Prostate gland (tissue), 2 donors: ENCODE results near the gene ADGRD1. TPM values are rescaled to one million over a fixed set of nuclear protein-coding genes. Genes with fewer than 3 reads are reported as not detected.

Experiments used
- DNase-seq: peaks from one replicate; pipeline ENCODE4 v3.0.0-alpha.2; 2019; ENCODE audit warnings: low spot score
- H3K27ac ChIP-seq, 2 donors: fragments of 200-600 bp; sonication (generic); 2 replicates each; pipeline ENCODE4 v1.5.1; 2017 to 2019
- H3K27me3 ChIP-seq: fragments of 200-600 bp; sonication (generic); replicated peaks from 2 replicates; pipeline ENCODE4 v1.5.1; 2019; ENCODE audit not compliant: insufficient read depth
- H3K36me3 ChIP-seq, 2 donors: fragments of 200-600 bp; sonication (generic); 1 replicate in 1 of 2; 2 replicates in 1 of 2; pipeline versions ENCODE4 v1.5.1 to v1.8.1; 2017 to 2019
- H3K4me1 ChIP-seq: fragments of 200-600 bp; sonication (generic); replicated peaks from 2 replicates; pipeline ENCODE4 v1.5.1; 2019
- H3K4me3 ChIP-seq, 2 donors: fragments of 200-600 bp; sonication (generic); 2 replicates each; pipeline ENCODE4 v1.5.1; 2017 to 2019
- H3K9me3 ChIP-seq: fragments of 200-600 bp; sonication (generic); 2 replicates; pipeline ENCODE4 v1.5.1; 2017
- POLR2A ChIP-seq: fragments of 450-650 bp; IDR thresholded peaks from one replicate; pipeline ENCODE4 v1.6.1; 2016; ENCODE audit warnings: antibody characterized with exemption, mild to moderate bottlenecking
- POLR2AphosphoS5 ChIP-seq: sonication (generic); formaldehyde crosslinking; IDR thresholded peaks from one replicate; pipeline ENCODE4 v1.6.1; 2017; ENCODE audit warnings: antibody characterized with exemption
- WGBS: methylation state at CpG from one replicate; pipeline ENCODE4 v1.1.5; 2018; 5-methylcytosine and 5-hydroxymethylcytosine counted together
- intact Hi-C: fragments of 100-400 bp; cut with DNase I; formaldehyde crosslinking; loops from one replicate; pipeline ENCODE4 v1.14.2; 2022
- total RNA-seq, 2 donors: library from RNA; depleted of rRNA; stranded (reverse); fragments of >200 nt; gene quantifications; one replicate each; pipeline ENCODE4 v1.1.0, GENCODE V29; 2016
- TF ChIP-seq, protein P1 (sequence below), 4 experiments: fragments of 200-600 bp in 2 of 4; fragments of 450-650 bp in 2 of 4; sonication (generic) in 2 of 4; IDR thresholded peaks; 1 replicate in 3 of 4; 2 replicates in 1 of 4; pipeline ENCODE4 v1.5.1; 2016 to 2019; ENCODE audit warnings: antibody characterized with exemption in 4 of 4, mild to moderate bottlenecking in 2 of 4, moderate library complexity in 2 of 4

ADGRD1 gene
- total RNA-seq, 2 donors from 2014 or later = 4.3 to 20.9 TPM

DNA sequence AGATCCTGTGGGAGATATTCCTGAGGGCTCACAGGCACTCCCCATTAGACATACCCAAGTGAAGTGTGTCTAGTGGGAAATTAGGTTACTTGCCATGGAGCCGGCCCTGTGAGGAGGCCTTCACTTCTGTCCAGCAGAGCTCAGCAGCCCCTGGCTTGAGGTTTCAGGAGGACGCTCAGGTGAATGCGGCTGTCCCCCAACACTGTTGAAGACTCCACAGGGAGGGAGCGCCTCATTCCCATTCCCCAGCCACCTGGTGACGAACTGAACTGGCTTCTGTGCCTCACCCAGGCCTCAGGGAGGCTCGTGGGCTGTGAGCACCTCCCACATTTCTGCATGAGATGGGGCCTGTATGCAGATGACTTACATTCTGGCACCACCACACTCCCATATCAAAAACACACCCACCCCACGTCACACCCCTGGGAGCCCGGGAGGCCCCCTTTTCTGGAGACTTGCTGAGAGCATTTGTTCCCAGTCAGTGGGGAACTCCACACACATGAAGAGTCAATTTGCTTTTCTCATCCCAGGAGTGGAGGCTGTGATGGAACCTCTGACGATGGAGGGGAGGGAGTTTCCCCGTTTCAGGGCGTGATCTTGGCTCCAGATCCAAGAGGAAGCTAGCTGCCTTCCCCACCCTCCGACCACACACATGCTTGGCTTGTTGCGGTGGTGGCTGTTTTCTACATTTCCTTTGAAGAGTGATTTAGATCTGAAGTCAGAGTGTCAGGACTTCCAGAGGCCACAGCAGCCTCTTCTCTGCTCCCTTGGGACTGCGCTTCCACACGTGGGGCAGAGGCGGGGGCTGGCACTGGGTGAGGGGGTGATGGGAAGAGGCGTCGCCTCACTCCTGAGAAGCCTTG, 120.7 kb downstream of the ADGRD1 start:
- WGBS = 63% methylated on average over 16 of the region's 18 CpGs
- Histone ChIP-seq H3K4me1 (no peaks in the 10 kb centered on the region), H3K27ac (no peak overlapping the region), H3K9me3 (no peaks in the 10 kb centered on the region), H3K4me3 (no peak overlapping the region), H3K27me3 (no peaks in the 10 kb centered on the region), H3K36me3 (no peaks in the 10 kb centered on the region)
- no peak for TF ChIP-seq POLR2A
- TF ChIP-seq, protein P1, sequence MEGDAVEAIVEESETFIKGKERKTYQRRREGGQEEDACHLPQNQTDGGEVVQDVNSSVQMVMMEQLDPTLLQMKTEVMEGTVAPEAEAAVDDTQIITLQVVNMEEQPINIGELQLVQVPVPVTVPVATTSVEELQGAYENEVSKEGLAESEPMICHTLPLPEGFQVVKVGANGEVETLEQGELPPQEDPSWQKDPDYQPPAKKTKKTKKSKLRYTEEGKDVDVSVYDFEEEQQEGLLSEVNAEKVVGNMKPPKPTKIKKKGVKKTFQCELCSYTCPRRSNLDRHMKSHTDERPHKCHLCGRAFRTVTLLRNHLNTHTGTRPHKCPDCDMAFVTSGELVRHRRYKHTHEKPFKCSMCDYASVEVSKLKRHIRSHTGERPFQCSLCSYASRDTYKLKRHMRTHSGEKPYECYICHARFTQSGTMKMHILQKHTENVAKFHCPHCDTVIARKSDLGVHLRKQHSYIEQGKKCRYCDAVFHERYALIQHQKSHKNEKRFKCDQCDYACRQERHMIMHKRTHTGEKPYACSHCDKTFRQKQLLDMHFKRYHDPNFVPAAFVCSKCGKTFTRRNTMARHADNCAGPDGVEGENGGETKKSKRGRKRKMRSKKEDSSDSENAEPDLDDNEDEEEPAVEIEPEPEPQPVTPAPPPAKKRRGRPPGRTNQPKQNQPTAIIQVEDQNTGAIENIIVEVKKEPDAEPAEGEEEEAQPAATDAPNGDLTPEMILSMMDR (IDR thresholded peaks at IDR 0.05) = no peak
- TF ChIP-seq POLR2AphosphoS5 = no peak
- intact Hi-C loops = no loop called here
- no peak for DNase-seq

DNA sequence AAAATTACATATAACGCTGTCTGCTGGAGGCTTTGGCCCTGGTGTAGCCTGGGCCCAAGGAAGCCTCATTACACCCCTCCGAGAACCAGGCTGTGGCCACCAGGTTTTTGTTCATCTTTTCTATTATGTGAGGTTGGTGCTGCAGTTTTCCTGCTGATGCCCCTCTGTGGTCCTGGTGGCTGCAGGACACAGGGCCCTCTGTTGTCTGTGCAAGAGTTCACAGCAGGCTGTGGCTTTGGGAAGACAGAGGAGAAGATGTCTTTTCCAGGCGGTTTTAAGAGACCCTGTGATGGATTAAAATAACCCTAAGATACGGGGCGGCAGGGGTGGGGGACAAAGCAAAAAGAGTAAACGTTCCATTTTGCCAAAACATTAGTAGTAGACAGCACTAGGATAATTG, 121.5 kb downstream of the ADGRD1 start:
- Histone ChIP-seq H3K9me3 (no peaks in the 10 kb centered on the region), H3K27me3 (no peaks in the 10 kb centered on the region), H3K4me1 (no peaks in the 10 kb centered on the region), H3K36me3 (no peaks in the 10 kb centered on the region), H3K27ac (no peak overlapping the region), H3K4me3 (no peak overlapping the region)
- 76% methylated on average over 6 of the region's 6 CpGs for WGBS
- TF ChIP-seq POLR2AphosphoS5 (no peak), POLR2A (no peak)
- TF ChIP-seq, protein P1 (IDR thresholded peaks at IDR 0.05) = no peak
- no peak for DNase-seq
- intact Hi-C loops = no loop called here

DNA sequence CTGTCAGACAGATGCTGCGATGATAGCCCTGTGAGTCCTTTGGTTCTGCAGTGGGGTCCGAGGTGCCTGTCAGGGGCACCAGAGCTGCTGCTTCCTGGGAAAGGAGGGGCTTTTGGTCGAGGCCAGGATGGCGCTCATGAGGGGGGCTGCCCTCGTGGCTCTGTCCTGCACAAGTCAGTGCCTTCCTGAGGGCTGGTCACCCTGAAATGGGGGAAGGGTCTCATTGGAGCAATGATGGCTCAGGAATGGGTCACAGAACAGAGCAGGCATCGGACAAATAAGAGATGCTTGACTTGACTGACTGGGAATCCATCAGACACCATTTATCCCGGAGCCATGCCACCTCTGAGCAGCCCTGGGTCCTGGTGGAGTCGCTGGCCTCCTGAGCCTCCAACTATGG, 121.9 kb downstream of the ADGRD1 start:
- Histone ChIP-seq H3K27me3 (no peaks in the 10 kb centered on the region), H3K9me3 (no peaks in the 10 kb centered on the region), H3K27ac (no peak overlapping the region), H3K36me3 (no peaks in the 10 kb centered on the region), H3K4me3 (no peak overlapping the region), H3K4me1 (no peaks in the 10 kb centered on the region)
- intact Hi-C loops = no loop called here
- 82% methylated on average over 8 of the region's 8 CpGs for WGBS
- no peak for DNase-seq
- TF ChIP-seq POLR2AphosphoS5 (no peak), POLR2A (no peak)
- TF ChIP-seq, protein P1 (IDR thresholded peaks at IDR 0.05) = no peak

DNA sequence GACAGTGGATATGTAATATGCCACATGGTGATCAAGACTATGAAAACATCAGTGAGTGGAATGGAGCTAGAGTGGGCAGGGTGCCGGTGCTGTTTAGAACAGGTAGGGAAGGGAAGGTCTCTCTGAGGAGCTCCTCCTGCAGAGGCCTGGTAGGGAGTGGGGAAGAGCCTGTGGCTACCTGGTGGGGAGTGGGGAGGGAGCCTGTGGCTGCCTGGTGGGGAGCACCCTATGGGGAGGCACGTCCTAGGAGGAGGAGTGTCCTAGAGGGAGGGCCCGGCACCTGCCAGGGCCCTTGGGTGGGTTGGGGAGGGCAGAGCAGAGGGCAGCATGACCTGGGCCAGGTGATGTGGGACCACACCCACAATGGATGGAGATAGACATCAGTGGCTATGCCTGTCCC, 122.6 kb downstream of the ADGRD1 start:
- 91% methylated on average over 3 of the region's 3 CpGs for WGBS
- no peaks in the 10 kb centered on the region for H3K36me3 ChIP-seq
- no peaks in the 10 kb centered on the region for H3K9me3 ChIP-seq
- H3K4me3 ChIP-seq = no peak overlapping the region
- intact Hi-C loops = no loop called here
- no peaks in the 10 kb centered on the region for H3K4me1 ChIP-seq
- no peaks in the 10 kb centered on the region for H3K27me3 ChIP-seq
- no peak for DNase-seq
- no peak overlapping the region for H3K27ac ChIP-seq
- TF ChIP-seq POLR2A (no peak), POLR2AphosphoS5 (no peak)
- TF ChIP-seq, protein P1 (IDR thresholded peaks at IDR 0.05) = no peak
